BE2C (cell line): ENCODE measurements around the gene SPTBN1.

Experiments used
- DNase-seq: peaks from one replicate; pipeline ENCODE4 v3.0.0-alpha.2; 2020
- H3K27me3 ChIP-seq: fragments of 250-450 bp; sonication (Bioruptor Pico); 2 replicates; pipeline ENCODE4 v1.5.1; 2020; ENCODE audit warnings: mild to moderate bottlenecking
- H3K36me3 ChIP-seq: fragments of 250-450 bp; sonication (Bioruptor Pico); 2 replicates; pipeline ENCODE4 v1.5.1; 2020; ENCODE audit warnings: mild to moderate bottlenecking
- H3K4me1 ChIP-seq: fragments of 250-450 bp; sonication (Bioruptor Pico); 2 replicates; pipeline ENCODE4 v1.5.1; 2020
- H3K4me3 ChIP-seq: 2 replicates; pipeline ENCODE4 v1.5.1; 2011; ENCODE audit warnings: low read depth, low read length
- H3K9me3 ChIP-seq: fragments of 250-450 bp; sonication (Bioruptor Pico); 2 replicates; pipeline ENCODE4 v1.5.1; 2020
- CTCF ChIP-seq: IDR thresholded peaks from 2 replicates; pipeline ENCODE4 v1.5.1; 2012; ENCODE audit warnings: mild to moderate bottlenecking, low read depth, low read length

Gene SPTBN1

GRCh38 chr2:54593249-54593648, 137.1 kb downstream of the SPTBN1 start:
- Histone ChIP-seq H3K27me3 (no peaks in the 10 kb centered on the region), H3K4me3 (no peak overlapping the region), H3K36me3 (no peaks in the 10 kb centered on the region; the same call in 1 of the 2 replicates), H3K4me1 (peaks cover 10% of the 10 kb centered on the region), H3K9me3 (no peaks in the 10 kb centered on the region)
- no peak for DNase-seq
- no peak for TF ChIP-seq CTCF

DNA sequence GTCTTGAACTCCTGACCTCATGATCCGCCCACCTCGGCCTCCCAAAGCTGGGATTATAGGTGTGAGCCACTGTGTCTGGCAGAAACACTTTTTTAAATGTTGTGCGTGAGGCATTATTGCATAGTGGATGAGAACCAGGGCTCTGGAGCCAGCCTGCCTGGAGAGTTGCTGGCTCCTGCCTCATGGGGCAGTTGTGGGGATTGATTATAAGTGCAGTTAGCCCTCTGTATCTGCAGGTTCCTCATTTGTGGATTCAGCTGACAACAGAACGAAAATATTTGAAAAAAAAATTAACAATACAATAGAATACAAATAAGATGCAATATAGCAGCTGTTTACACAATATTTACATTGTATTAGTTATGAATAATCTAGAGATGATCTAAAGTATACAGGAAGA, 137.9 kb downstream of the SPTBN1 start:
- no peaks in the 10 kb centered on the region for H3K9me3 ChIP-seq
- H3K27me3 ChIP-seq = no peaks in the 10 kb centered on the region
- peaks cover 9% of the 10 kb centered on the region for H3K4me1 ChIP-seq
- peaks cover 2% of the 10 kb centered on the region for H3K36me3 ChIP-seq
- no peak overlapping the region for H3K4me3 ChIP-seq
- no peak for TF ChIP-seq CTCF
- DNase-seq = no peak

- Histone ChIP-seq H3K4me1 (peaks cover 2% of the 10 kb centered on the region; the same call in 1 of the 2 replicates), H3K36me3 (peaks cover 7% of the 10 kb centered on the region)
- no peak for DNase-seq
Observed at GRCh38 chr2:54595161-54595803, 139.2 kb downstream of the SPTBN1 start.

DNA sequence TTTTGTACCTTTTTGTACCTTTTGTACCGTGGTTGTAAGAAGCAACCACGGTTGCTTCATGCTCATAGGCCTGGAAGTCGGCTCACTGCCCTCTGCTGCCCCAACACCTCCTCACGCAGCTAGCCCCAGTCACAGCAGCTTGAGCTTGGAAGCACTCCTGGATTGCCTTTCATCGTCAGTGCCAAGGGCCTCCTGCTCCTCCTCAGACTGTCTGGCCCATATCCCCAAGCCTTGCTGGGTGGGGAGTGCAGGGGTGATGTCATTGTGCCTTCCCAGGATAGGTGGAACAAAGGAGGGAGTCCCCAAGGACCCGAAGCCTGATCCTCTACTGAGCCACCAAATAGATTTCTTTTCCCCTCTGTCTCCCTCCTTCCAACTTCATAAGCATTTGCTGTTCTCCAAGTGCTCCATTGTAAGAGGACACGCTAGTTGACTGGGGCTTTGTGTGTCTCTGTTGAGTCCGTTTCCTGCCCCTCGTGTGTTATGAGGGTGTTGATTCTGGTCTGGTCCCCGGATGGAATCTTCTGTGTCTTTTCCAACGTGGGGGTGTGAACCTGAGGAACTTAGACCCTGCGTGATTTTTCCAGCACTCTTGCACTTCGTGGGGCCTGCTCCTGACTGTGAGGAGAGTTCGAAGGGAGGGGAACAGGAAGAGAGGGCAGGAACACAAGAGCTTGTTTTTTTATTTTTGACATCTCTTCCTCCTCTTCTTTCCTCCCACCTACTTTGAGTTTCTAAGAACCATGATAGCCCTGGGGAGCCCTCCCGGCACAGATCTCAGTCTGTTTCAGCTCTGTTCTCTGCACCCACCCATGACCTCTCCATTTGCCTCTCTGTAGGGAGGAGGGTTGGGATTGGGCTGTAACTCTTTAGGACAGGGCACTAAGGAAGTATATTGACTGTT, 140.1 kb downstream of the SPTBN1 start:
- Histone ChIP-seq H3K4me3 (no peak overlapping the region), H3K9me3 (no peaks in the 10 kb centered on the region), H3K36me3 (peaks cover 8% of the 10 kb centered on the region), H3K27me3 (no peaks in the 10 kb centered on the region), H3K4me1 (no peaks in the 10 kb centered on the region)
- DNase-seq = peak; percentile 12
- TF ChIP-seq CTCF = no peak

More at GRCh38 chr2:54595161-54595803, 139.2 kb downstream of the SPTBN1 start:
- TF ChIP-seq CTCF = no peak
- Histone ChIP-seq H3K27me3 (no peaks in the 10 kb centered on the region), H3K9me3 (no peaks in the 10 kb centered on the region), H3K4me3 (no peak overlapping the region)

DNA sequence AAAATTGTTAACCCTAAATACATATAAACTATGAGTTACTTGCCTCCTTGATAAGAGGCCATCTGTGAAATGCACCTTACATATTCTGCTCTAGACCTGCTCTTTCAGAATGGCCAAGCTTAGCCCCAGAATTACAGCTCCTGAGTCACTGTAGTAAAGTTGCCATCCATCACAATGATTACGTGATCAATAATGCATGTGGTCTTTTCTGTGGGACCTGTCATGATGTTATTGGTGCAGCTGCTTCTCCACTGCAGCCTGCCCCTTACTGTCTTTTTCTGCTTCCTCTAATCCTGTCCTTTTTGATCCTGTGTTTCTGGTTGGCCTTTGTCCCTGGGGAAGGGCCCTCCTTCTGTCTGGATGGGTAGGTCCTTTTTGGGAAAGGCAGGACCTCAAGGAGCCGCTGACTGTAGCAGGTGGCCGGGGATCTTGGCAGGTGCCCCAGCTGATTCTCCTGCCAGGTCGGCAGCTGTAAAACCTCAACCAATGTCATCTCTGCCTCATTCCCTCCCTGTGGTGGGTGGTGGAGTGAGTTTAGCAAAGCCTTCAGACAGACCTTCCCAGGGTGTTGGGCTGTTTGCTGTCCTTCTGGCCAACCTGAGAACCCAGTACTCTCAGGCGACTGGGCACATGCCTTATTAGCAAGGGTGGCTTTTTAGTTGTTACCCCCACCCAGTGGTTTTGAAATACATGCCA, 141.2 kb downstream of the SPTBN1 start:
- no peaks in the 10 kb centered on the region for H3K27me3 ChIP-seq
- H3K36me3 ChIP-seq = peaks cover 8% of the 10 kb centered on the region
- no peak overlapping the region for H3K4me3 ChIP-seq
- DNase-seq = no peak
- no peaks in the 10 kb centered on the region for H3K9me3 ChIP-seq
- TF ChIP-seq CTCF = no peak
- H3K4me1 ChIP-seq = peaks cover 5% of the 10 kb centered on the region; the same call in 1 of the 2 replicates
